HEK293 (cell line): ENCODE results near the gene SYNM.

Experiments
- CTCF ChIA-PET: fragments of 350-600 bp; formaldehyde crosslinking; extraction: SDS; loops from one replicate; lab custom pipeline; 2021; ENCODE audit warnings: antibody characterized with exemption; lab: Yijun Ruan, JAX
- POLR2A ChIA-PET: fragments of 300-600 bp; formaldehyde crosslinking; extraction: SDS; loops from one replicate; lab custom pipeline; 2020; ENCODE audit warnings: antibody characterized with exemption, inconsistent platforms; lab: Yijun Ruan, JAX
- H3K27ac ChIP-seq: fragments of 200-500 bp; sonication (Bioruptor generic); 2 replicates; pipeline ENCODE4 v1.5.1; 2014; ENCODE audit warnings: low read depth, low read length, control low read depth, inconsistent platforms; ENCODE audit errors: extremely low read depth
- H3K36me3 ChIP-seq, 2 experiments: fragments of 200-500 bp in 1 of 2; sonication (Bioruptor generic) in 1 of 2; 1 replicate in 1 of 2; 2 replicates in 1 of 2; pipeline ENCODE4 v1.5.1; 2014 to 2017; ENCODE audit warnings: inconsistent platforms in 2 of 2, low read length in 2 of 2; ENCODE audit not compliant: control insufficient read depth in 2 of 2, insufficient read depth in 1 of 2
- H3K4me1 ChIP-seq: fragments of 200-500 bp; sonication (Bioruptor generic); 2 replicates; pipeline ENCODE4 v1.5.1; 2014; ENCODE audit warnings: mild to moderate bottlenecking, low read length, inconsistent platforms; ENCODE audit not compliant: control insufficient read depth, insufficient read depth
- H3K4me3 ChIP-seq: 2 replicates; pipeline ENCODE4 v1.5.1; 2011; ENCODE audit warnings: low read depth, mild to moderate bottlenecking, control low read depth, low read length, moderate library complexity
- H3K9me3 ChIP-seq: fragments of 200-500 bp; sonication (Bioruptor generic); 2 replicates; pipeline ENCODE4 v1.5.1; 2014; ENCODE audit warnings: low read depth, low read length, inconsistent platforms; ENCODE audit not compliant: control insufficient read depth, insufficient read depth
- ATF2 ChIP-seq: fragments of 450-650 bp; formaldehyde crosslinking; IDR thresholded peaks from 2 replicates; pipeline ENCODE4 v1.5.1; 2016; ENCODE audit warnings: missing biosample characterization, missing genetic modification characterization, low read depth
- GLIS1 ChIP-seq: fragments of 450-650 bp; formaldehyde crosslinking; IDR thresholded peaks from 2 replicates; pipeline ENCODE4 v1.5.1; 2016; ENCODE audit warnings: missing biosample characterization, missing genetic modification characterization
- PRDM1 ChIP-seq: fragments of 450-650 bp; formaldehyde crosslinking; IDR thresholded peaks from 2 replicates; pipeline ENCODE4; 2016; ENCODE audit warnings: missing biosample characterization, missing genetic modification characterization
- REST ChIP-seq: fragments of 450-650 bp; formaldehyde crosslinking; IDR thresholded peaks from 2 replicates; pipeline ENCODE4 v1.5.1; 2016; ENCODE audit warnings: missing biosample characterization, missing genetic modification characterization
- SCRT2 ChIP-seq: fragments of 450-650 bp; formaldehyde crosslinking; IDR thresholded peaks from 2 replicates; pipeline ENCODE4 v1.5.1; 2016; ENCODE audit warnings: missing biosample characterization, missing genetic modification characterization
- ZBTB17 ChIP-seq: fragments of 450-650 bp; formaldehyde crosslinking; IDR thresholded peaks from 2 replicates; pipeline ENCODE4 v1.5.1; 2016; ENCODE audit warnings: missing biosample characterization, missing genetic modification characterization
- ZBTB21 ChIP-seq: fragments of 450-650 bp; formaldehyde crosslinking; IDR thresholded peaks from 2 replicates; pipeline ENCODE4 v1.5.1; 2017; ENCODE audit warnings: missing biosample characterization, missing genetic modification characterization
- ZBTB48 ChIP-seq: fragments of 450-650 bp; formaldehyde crosslinking; IDR thresholded peaks from 2 replicates; pipeline ENCODE4 v1.5.1; 2016; ENCODE audit warnings: missing biosample characterization, missing genetic modification characterization
- ZIC2 ChIP-seq: fragments of 450-650 bp; formaldehyde crosslinking; IDR thresholded peaks from 2 replicates; pipeline ENCODE4 v1.5.1; 2016; ENCODE audit warnings: missing biosample characterization, missing genetic modification characterization
- ZNF146 ChIP-seq: fragments of 450-650 bp; formaldehyde crosslinking; IDR thresholded peaks from 2 replicates; pipeline ENCODE4 v1.5.1; 2016; ENCODE audit warnings: missing biosample characterization, missing genetic modification characterization
- ZNF148 ChIP-seq: fragments of 450-650 bp; formaldehyde crosslinking; IDR thresholded peaks from 2 replicates; pipeline ENCODE4 v1.5.0; 2017; ENCODE audit warnings: missing biosample characterization, missing genetic modification characterization, borderline replicate concordance
- ZNF350 ChIP-seq: fragments of 450-650 bp; formaldehyde crosslinking; IDR thresholded peaks from 2 replicates; pipeline ENCODE4 v1.5.0; 2017; ENCODE audit warnings: missing biosample characterization, mild to moderate bottlenecking, missing genetic modification characterization
- ZNF560 ChIP-seq: fragments of 450-650 bp; formaldehyde crosslinking; IDR thresholded peaks from 2 replicates; pipeline ENCODE4 v1.5.1; 2017; ENCODE audit warnings: missing biosample characterization, missing genetic modification characterization, borderline replicate concordance
- ZNF580 ChIP-seq: fragments of 450-650 bp; formaldehyde crosslinking; IDR thresholded peaks from 2 replicates; pipeline ENCODE4 v1.5.1; 2016; ENCODE audit warnings: missing biosample characterization, missing genetic modification characterization
- ZNF600 ChIP-seq: fragments of 450-650 bp; formaldehyde crosslinking; IDR thresholded peaks from 2 replicates; pipeline ENCODE4 v1.5.1; 2016; ENCODE audit warnings: missing biosample characterization, missing genetic modification characterization
- ZNF629 ChIP-seq: fragments of 450-650 bp; formaldehyde crosslinking; IDR thresholded peaks from 2 replicates; pipeline ENCODE4 v1.5.1; 2017; ENCODE audit warnings: missing biosample characterization, missing genetic modification characterization
- ZNF830 ChIP-seq: fragments of 450-650 bp; IDR thresholded peaks from 2 replicates; pipeline ENCODE4 v1.5.0; 2018; ENCODE audit warnings: missing biosample characterization, missing genetic modification characterization, low read depth, mild to moderate bottlenecking, moderate library complexity

Gene SYNM

GRCh38 chr15:99138491-99138982, 33.7 kb downstream of the SYNM start:
- Histone ChIP-seq H3K9me3 (no peaks in the 10 kb centered on the region), H3K27ac (no peak overlapping the region), H3K4me1 (peaks cover 10% of the 10 kb centered on the region), H3K4me3 (no peak overlapping the region), H3K36me3 (peaks cover 4 to 31% of the 10 kb centered on the region in 2 experiments; a peak in 1 of 3 replicates)
- ChIA-PET CTCF (interaction anchor here (0.6 to 1.5 kb wide), 3 partner anchors 38 to 74 kb away, joined by 3 to 4 read pairs (median 3); no protein-coding TSS in a partner anchor), POLR2A (interaction anchor here (0.6 to 1.1 kb wide), 3 partner anchors 15 to 89 kb away, joined by 3 read pairs; no protein-coding TSS in a partner anchor)
- TF ChIP-seq ZBTB17 (tag by site-specific recombination) (no peak), ZNF350 (tag by site-specific recombination) (no peak), ZBTB21 (tag by site-specific recombination) (no peak), ZNF560 (tag by site-specific recombination) (no peak), SCRT2 (tag by site-specific recombination) (peak; percentile 73), ZNF148 (tag by site-specific recombination) (no peak), GLIS1 (tag by site-specific recombination) (peak; percentile 59), ZNF146 (no peak), ZNF580 (tag by site-specific recombination) (no peak), ZNF830 (tag by site-specific recombination) (no peak)

- Histone ChIP-seq H3K4me3 (no peak overlapping the region), H3K27ac (no peak overlapping the region), H3K36me3 (peaks cover 4 to 27% of the 10 kb centered on the region in 2 experiments; a peak in 1 of 3 replicates), H3K9me3 (no peaks in the 10 kb centered on the region), H3K4me1 (peaks cover 10% of the 10 kb centered on the region)
- POLR2A ChIA-PET, result interaction anchor here (0.6 kb wide), 1 partner anchor 90 kb away, joined by 3 read pairs; no protein-coding TSS in a partner anchor
- CTCF ChIA-PET, result interaction anchor here (0.6 to 1.1 kb wide), 3 partner anchors 39 to 74 kb away, joined by 3 to 5 read pairs (median 3); no protein-coding TSS in a partner anchor
- TF ChIP-seq PRDM1 (tag by site-specific recombination) (peak; percentile 82), ZNF629 (0 out of 2 replicates have a peak, but pooled peaks have one; percentile 23), ZBTB48 (tag by site-specific recombination) (no peak), ZNF600 (peak; percentile 83), ATF2 (tag by site-specific recombination) (peak; percentile 81), ZIC2 (tag by site-specific recombination) (peak; percentile 33; the same call in 1 of the 2 replicates), REST (tag by site-specific recombination) (no peak), GLIS1 (tag by site-specific recombination) (peak; percentile 8; the same call in 1 of the 2 replicates)
Measured at GRCh38 chr15:99139276-99139675, 34.4 kb downstream of the SYNM start.
